WTC11 (cell line): Measurements from ENCODE around the gene GPX4.

Source experiments
- AR ChIP-seq: fragments of 250-450 bp; sonication (Bioruptor Pico); IDR thresholded peaks from 2 replicates; pipeline ENCODE4 v1.9.0; 2021; ENCODE audit warnings: mild to moderate bottlenecking
- CTCF ChIP-seq: fragments of 200-600 bp; IDR thresholded peaks from 2 replicates; pipeline ENCODE4 v1.8.0; 2022; ENCODE audit warnings: antibody characterized with exemption
- ZNF138 ChIP-seq: sonication (generic); formaldehyde crosslinking; conservative IDR thresholded peaks from 2 replicates; pipeline ENCODE4 v1.8.1; 2022; ENCODE audit warnings: mild to moderate bottlenecking, moderate library complexity, missing genetic modification reagents
- ZNF263 ChIP-seq: sonication (generic); formaldehyde crosslinking; IDR thresholded peaks from 2 replicates; pipeline ENCODE4 v1.8.1; 2022; ENCODE audit warnings: low read depth, mild to moderate bottlenecking, moderate library complexity, missing genetic modification reagents

- TF ChIP-seq CTCF, result no peak
- no peak for TF ChIP-seq AR (CRISPR knock-in tag)
- no peak for TF ChIP-seq ZNF263
- TF ChIP-seq ZNF138 (CRISPR knock-in tag), result no peak
Measured at GRCh38 chr19:1058112-1058511, 45.7 kb upstream of the GPX4 start.
